Endothelial cell (in vitro differentiated cells): Measurements from ENCODE around the gene TCEAL3. TPM values are rescaled to one million over a fixed set of nuclear protein-coding genes. Genes with fewer than 3 reads are reported as not detected.

Source experiments
- DNase-seq: peaks from one replicate; pipeline ENCODE4 v3.0.0; 2021; ENCODE audit warnings: low spot score
- H3K27ac Mint-ChIP-seq: one replicate; pipeline ENCODE4 v1.8.0; 2021; ENCODE audit warnings: mixed read lengths, inconsistent platforms; ENCODE audit not compliant: unreplicated experiment
- H3K27me3 Mint-ChIP-seq: one replicate; pipeline ENCODE4 v1.8.0; 2021; ENCODE audit warnings: mild to moderate bottlenecking, moderate library complexity, mixed read lengths, inconsistent platforms; ENCODE audit not compliant: unreplicated experiment
- H3K36me3 Mint-ChIP-seq: one replicate; pipeline ENCODE4 v1.8.0; 2021; ENCODE audit warnings: mild to moderate bottlenecking, low read depth, mixed read lengths, inconsistent platforms; ENCODE audit not compliant: unreplicated experiment
- H3K4me1 Mint-ChIP-seq: one replicate; pipeline ENCODE4 v1.8.0; 2021; ENCODE audit warnings: mild to moderate bottlenecking, mixed read lengths, inconsistent platforms; ENCODE audit not compliant: unreplicated experiment
- H3K4me3 Mint-ChIP-seq: one replicate; pipeline ENCODE4 v1.8.0; 2021; ENCODE audit warnings: mild to moderate bottlenecking, mixed read lengths, inconsistent platforms; ENCODE audit not compliant: unreplicated experiment
- H3K9me3 Mint-ChIP-seq: one replicate; pipeline ENCODE4 v1.8.0; 2021; ENCODE audit warnings: mixed read lengths, inconsistent platforms; ENCODE audit not compliant: unreplicated experiment
- total RNA-seq: library from RNA; stranded (reverse); fragmentation: NEBNext Ultra II Directional; extraction: Animal tissue kit (Norgen Biotek cat#: 25700); gene quantifications from one replicate; pipeline ENCODE4 v1.2.1, GENCODE V29; 2021; ENCODE audit not compliant: unreplicated experiment
- TF ChIP-seq, protein P1 (sequence below): fragments of 200-600 bp; sonication (generic); IDR thresholded peaks from one replicate; pipeline ENCODE4 v1.5.0; 2021; ENCODE audit warnings: antibody characterized with exemption; ENCODE audit not compliant: unreplicated experiment

TCEAL3 gene
- total RNA-seq, 1 donor from 2014 or later: 12.2 TPM

DNA sequence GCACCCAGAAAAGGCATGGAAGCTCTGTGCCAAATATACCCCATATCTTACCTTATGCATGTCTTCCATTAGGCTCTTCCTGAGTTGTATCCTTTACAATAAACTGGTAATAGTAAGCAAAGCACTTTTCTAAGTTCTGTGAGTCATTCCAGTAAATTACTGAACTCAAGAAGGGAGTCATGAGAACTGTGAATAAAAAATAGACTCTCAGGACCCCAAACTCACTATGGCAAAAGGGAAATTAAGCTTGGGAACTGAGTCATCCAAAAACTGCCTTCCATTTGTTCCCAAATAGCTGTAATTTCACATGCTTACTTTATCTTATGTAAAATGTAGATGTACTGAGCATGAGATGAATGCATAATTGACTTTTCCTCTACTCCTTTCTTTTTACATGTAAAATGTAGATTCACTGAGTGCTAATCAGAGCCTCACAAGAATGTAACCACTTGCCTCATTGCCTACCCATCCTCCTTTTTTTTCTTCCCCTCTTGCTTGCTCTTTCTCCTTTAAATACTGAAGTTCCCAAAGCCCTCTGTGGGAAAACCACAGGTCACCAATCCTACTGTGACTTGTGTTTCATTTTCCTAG lies 8.1 kb downstream of the TCEAL3 start:
- TF ChIP-seq, protein P1, sequence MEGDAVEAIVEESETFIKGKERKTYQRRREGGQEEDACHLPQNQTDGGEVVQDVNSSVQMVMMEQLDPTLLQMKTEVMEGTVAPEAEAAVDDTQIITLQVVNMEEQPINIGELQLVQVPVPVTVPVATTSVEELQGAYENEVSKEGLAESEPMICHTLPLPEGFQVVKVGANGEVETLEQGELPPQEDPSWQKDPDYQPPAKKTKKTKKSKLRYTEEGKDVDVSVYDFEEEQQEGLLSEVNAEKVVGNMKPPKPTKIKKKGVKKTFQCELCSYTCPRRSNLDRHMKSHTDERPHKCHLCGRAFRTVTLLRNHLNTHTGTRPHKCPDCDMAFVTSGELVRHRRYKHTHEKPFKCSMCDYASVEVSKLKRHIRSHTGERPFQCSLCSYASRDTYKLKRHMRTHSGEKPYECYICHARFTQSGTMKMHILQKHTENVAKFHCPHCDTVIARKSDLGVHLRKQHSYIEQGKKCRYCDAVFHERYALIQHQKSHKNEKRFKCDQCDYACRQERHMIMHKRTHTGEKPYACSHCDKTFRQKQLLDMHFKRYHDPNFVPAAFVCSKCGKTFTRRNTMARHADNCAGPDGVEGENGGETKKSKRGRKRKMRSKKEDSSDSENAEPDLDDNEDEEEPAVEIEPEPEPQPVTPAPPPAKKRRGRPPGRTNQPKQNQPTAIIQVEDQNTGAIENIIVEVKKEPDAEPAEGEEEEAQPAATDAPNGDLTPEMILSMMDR: no peak
- H3K9me3 Mint-ChIP-seq: no peaks in the 10 kb centered on the region
- H3K4me3 Mint-ChIP-seq: no peak overlapping the region
- H3K27me3 Mint-ChIP-seq: no peaks in the 10 kb centered on the region
- no peaks in the 10 kb centered on the region for H3K4me1 Mint-ChIP-seq
- H3K27ac Mint-ChIP-seq: no peak overlapping the region
- no peak for DNase-seq
- no peaks in the 10 kb centered on the region for H3K36me3 Mint-ChIP-seq

DNA sequence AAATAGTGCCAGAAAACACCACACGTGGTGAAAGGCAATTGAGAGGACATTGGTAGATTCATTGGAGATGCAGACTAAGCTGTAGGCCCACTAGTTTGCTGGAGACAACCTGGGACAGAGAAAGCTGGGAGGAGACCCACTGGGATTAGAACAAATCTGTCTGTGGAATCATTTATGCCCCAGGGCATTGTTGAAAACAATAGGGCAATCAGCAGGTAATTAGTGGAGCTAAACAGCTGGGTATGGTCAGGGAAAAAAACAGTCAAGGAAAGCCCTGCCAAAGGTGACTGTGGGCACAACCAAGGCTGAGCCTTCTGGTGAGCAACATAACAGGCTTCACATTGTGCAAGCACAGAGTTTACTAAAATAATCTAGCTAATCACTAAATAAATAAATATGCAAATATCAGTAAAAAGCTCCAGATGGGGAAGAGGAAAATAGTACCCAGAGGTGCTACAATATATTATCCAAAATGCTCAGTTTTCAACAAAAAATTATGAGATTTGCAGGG lies 9.0 kb downstream of the TCEAL3 start:
- no peaks in the 10 kb centered on the region for H3K36me3 Mint-ChIP-seq
- no peaks in the 10 kb centered on the region for H3K4me1 Mint-ChIP-seq
- H3K9me3 Mint-ChIP-seq: no peaks in the 10 kb centered on the region
- H3K27ac Mint-ChIP-seq: no peak overlapping the region
- no peak for DNase-seq
- no peaks in the 10 kb centered on the region for H3K27me3 Mint-ChIP-seq
- no peak overlapping the region for H3K4me3 Mint-ChIP-seq
- TF ChIP-seq, protein P1: no peak

DNA sequence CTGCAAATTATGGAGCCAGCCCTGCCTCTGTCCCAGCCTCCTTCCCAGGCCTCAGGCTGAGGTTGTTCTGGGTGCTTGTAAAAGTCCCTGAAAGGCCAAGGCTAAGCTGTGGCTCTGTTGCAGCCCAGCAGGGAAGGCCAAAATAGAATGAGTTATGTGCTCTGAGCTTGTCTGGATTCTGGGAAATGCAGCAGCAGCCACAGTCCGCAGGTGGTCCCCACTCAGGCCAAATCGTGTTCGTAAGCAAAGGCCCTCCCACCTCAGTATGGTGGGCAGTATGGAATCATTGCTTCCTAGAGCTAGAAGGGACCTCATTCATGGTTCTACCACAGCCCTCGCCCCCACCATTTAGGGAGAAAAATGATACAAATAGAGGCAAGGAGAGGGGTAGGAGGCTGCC lies 16.3 kb downstream of the TCEAL3 start:
- Mint-ChIP-seq H3K4me3 (no peak overlapping the region), H3K27ac (no peak overlapping the region), H3K9me3 (no peaks in the 10 kb centered on the region), H3K27me3 (no peaks in the 10 kb centered on the region), H3K36me3 (no peaks in the 10 kb centered on the region), H3K4me1 (peaks cover 5% of the 10 kb centered on the region)
- TF ChIP-seq, protein P1: no peak
- DNase-seq: no peak

DNA sequence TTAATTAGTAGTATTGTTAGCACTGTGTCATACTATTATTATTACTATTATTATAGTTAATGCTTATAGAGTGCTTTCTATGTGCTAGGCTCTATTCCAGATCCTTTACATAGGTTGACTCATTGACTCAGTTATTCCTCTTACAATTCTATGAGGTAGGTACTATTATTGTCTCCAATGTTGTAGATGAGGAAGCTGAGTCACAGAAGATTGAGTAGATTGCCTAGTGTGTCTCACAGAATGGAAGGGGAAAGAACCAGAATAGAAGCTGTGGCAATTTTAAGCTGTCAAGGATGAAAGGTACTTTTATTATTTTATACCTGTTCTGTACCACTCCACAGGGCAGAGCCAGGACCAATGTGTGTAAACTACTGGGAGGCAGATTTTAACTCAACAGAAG lies 19.1 kb downstream of the TCEAL3 start:
- Mint-ChIP-seq H3K36me3 (no peaks in the 10 kb centered on the region), H3K4me3 (no peak overlapping the region), H3K27ac (no peak overlapping the region), H3K9me3 (no peaks in the 10 kb centered on the region), H3K27me3 (no peaks in the 10 kb centered on the region), H3K4me1 (peaks cover 7% of the 10 kb centered on the region)
- DNase-seq: no peak
- TF ChIP-seq, protein P1: no peak

DNA sequence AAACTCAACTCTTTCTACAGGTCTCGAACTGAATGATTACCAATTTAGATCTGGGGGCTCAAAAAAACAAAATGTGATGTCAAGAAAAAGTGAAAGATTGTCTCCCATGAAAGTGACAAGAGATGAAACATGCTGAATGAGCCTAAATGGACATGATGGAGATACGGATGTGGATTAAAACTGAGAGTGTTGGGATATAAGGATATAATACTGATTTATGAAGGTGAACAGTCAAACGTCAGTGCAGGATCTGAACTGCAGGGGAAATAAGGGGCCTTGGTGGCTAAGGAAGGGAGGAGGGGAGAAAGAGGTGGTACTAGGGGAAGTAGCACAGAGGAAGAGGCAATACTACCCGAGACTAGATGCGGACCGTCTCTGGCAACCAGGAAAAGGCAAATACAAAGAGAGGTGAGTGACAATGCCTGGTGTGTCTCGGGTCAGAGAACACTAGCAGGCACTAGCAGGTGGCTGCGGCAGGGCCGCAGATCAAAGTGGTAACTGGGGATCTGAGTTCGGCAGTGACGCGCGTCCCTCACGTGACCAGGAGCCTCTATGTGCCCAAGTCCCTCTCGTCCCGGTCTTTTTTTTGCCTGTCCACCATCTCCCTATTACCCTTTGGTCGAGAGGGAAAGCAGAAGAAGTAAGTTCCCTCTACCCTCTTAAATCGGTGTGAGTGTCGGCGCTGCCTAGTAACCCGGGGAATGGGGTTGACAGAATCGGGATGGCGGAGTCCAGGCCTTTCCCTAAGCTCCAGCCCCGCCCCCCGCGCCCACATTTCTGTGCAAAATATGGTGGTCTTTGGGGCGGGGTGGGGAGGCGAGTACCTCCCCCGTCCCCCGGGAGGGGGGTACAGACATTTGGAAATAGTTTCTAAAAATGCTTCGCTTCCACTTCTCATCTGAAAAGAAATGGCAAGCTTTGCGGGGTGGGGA lies 20.9 kb downstream of the TCEAL3 start, which contains the start of gene TCEAL1:
Gene TCEAL1, plus strand, starts transcription at position 590 of the 932 bp plus-strand sequence. CDS start 942 bp downstream, outside the sequence.
- TF ChIP-seq, protein P1: no peak
- peak; percentile 28 for DNase-seq
- H3K27ac Mint-ChIP-seq: peak within 1 kb of the TSS; percentile 74
- H3K9me3 Mint-ChIP-seq: no peaks in the 10 kb centered on the region
- H3K36me3 Mint-ChIP-seq: no peaks in the 10 kb centered on the region
- H3K4me1 Mint-ChIP-seq: peaks cover 7% of the 10 kb centered on the region
- no peaks in the 10 kb centered on the region for H3K27me3 Mint-ChIP-seq
- H3K4me3 Mint-ChIP-seq: peak within 1 kb of the TSS; percentile 90
